Endothelial cell of umbilical vein (primary cell): ENCODE data around the gene AMH. TPM values are rescaled to one million over a fixed set of nuclear protein-coding genes. Genes with fewer than 3 reads are reported as not detected.

Experiments
- BruUV-seq: library from RNA; stranded (reverse); fragments of 400-500 nt; replicated peaks from 2 replicates; lab custom pipeline; 2021; lab: Mats Ljungman, UMichigan
- CTCF ChIA-PET: fragments of 300-600, 350-600 bp; sonication (Branson Sonifier 250); formaldehyde crosslinking; loops from one replicate; lab custom pipeline; 2021; ENCODE audit warnings: antibody characterized with exemption, inconsistent platforms; lab: Charles Lee
- POLR2A ChIA-PET: fragments of 300-600, 350-600 bp; sonication (Branson Sonifier 250); formaldehyde crosslinking; loops from one replicate; lab custom pipeline; 2021; ENCODE audit warnings: antibody characterized with exemption, inconsistent platforms; lab: Charles Lee
- DNase-seq: peaks from one replicate; pipeline ENCODE4 v3.0.0-alpha.2; 2011; ENCODE audit warnings: low read depth, low spot score
- FAIRE-seq: peaks from 2 replicates; lab custom pipeline; 2011; peaks lifted over from hg19 to GRCh38; lab: Jason Lieb, UNC
- H2AFZ ChIP-seq: 2 replicates; pipeline ENCODE4 v1.6.0; 2012; ENCODE audit warnings: low read depth, low read length, control low read depth, inconsistent platforms
- H3K27ac ChIP-seq: 2 replicates; pipeline ENCODE4 v1.5.1; 2011; ENCODE audit warnings: low read depth, mild to moderate bottlenecking, control low read depth, low read length, moderate library complexity; ENCODE audit not compliant: insufficient read depth
- H3K27me3 ChIP-seq, 2 experiments: 2 replicates each; pipeline versions ENCODE4 v1.6.0 to v1.6.1; 2011; ENCODE audit warnings: low read length in 2 of 2, mixed read lengths in 1 of 2; ENCODE audit not compliant: control insufficient read depth in 2 of 2, insufficient read depth in 2 of 2
- H3K36me3 ChIP-seq, 2 experiments: 2 replicates in 1 of 2; 3 replicates in 1 of 2; pipeline ENCODE4 v1.5.1; 2011; ENCODE audit warnings: low read length in 2 of 2, mild to moderate bottlenecking in 1 of 2, moderate library complexity in 1 of 2; ENCODE audit not compliant: control insufficient read depth in 2 of 2, insufficient read depth in 2 of 2; ENCODE audit errors: extremely low read depth in 1 of 2
- H3K4me1 ChIP-seq: 3 replicates; pipeline ENCODE4 v1.5.1; 2011; ENCODE audit warnings: mild to moderate bottlenecking, low read length; ENCODE audit not compliant: control insufficient read depth, insufficient read depth; ENCODE audit errors: extremely low read depth
- H3K4me2 ChIP-seq: 2 replicates; pipeline ENCODE4 v1.6.1; 2011; ENCODE audit warnings: low read length, control low read depth, mixed read lengths; ENCODE audit not compliant: insufficient read depth
- H3K4me3 ChIP-seq, 3 experiments: fragments of 200-600 bp in 1 of 3; sonication (generic), shearing (Covaris generic) in 1 of 3; replicated peaks in 1 of 3; 2 replicates each; pipeline ENCODE4 v1.5.1; 2011 to 2016; ENCODE audit warnings: control low read depth in 3 of 3, low read length in 3 of 3, mild to moderate bottlenecking in 2 of 3, inconsistent platforms in 1 of 3, low read depth in 1 of 3, moderate library complexity in 1 of 3; ENCODE audit not compliant: insufficient read depth in 1 of 3
- H3K79me2 ChIP-seq: 2 replicates; pipeline ENCODE4 v1.6.0; 2012; ENCODE audit warnings: low read length, inconsistent platforms; ENCODE audit not compliant: control insufficient read depth, insufficient read depth
- H3K9ac ChIP-seq: replicated peaks from 2 replicates; pipeline ENCODE3; 2011; ENCODE audit warnings: low read length, control low read depth; ENCODE audit not compliant: insufficient read depth; ENCODE audit errors: extremely low read depth
- H3K9me1 ChIP-seq: replicated peaks from 3 replicates; pipeline ENCODE4 v1.6.0; 2011; ENCODE audit warnings: mild to moderate bottlenecking, low read length; ENCODE audit not compliant: control insufficient read depth, insufficient read depth; ENCODE audit errors: extremely low read depth
- H3K9me3 ChIP-seq: replicated peaks from 2 replicates; pipeline ENCODE4 v1.5.1; 2012; ENCODE audit warnings: low read length, inconsistent platforms; ENCODE audit not compliant: control insufficient read depth, insufficient read depth
- H4K20me1 ChIP-seq: replicated peaks from 2 replicates; pipeline ENCODE3; 2011; ENCODE audit warnings: mild to moderate bottlenecking, low read length; ENCODE audit not compliant: control insufficient read depth, insufficient read depth; ENCODE audit errors: extremely low read depth
- CTCF ChIP-seq, 2 donors: IDR thresholded peaks; 1 replicate in 1 of 2; 2 replicates in 1 of 2; pipeline ENCODE4 v1.5.1; 2011; ENCODE audit warnings: low read length in 2 of 2, mild to moderate bottlenecking in 2 of 2, moderate library complexity in 2 of 2, control low read depth in 1 of 2, inconsistent platforms in 1 of 2, low read depth in 1 of 2; ENCODE audit not compliant: insufficient read depth in 1 of 2; ENCODE audit errors: extremely low read depth in 1 of 2
- EZH2 ChIP-seq: IDR thresholded peaks from 2 replicates; pipeline ENCODE4 v1.6.1; 2012; ENCODE audit warnings: borderline replicate concordance, low read depth, mild to moderate bottlenecking, moderate library complexity, low read length, inconsistent platforms; ENCODE audit not compliant: severe bottlenecking
- FOS ChIP-seq: IDR thresholded peaks from 2 replicates; pipeline ENCODE4 v1.6.1; 2011; ENCODE audit warnings: mild to moderate bottlenecking, low read length, moderate library complexity, borderline replicate concordance; ENCODE audit not compliant: insufficient read depth
- GATA2 ChIP-seq: IDR thresholded peaks from 2 replicates; pipeline ENCODE4 v1.7.0; 2011; ENCODE audit warnings: low read depth, mild to moderate bottlenecking, moderate library complexity, mixed read lengths, low read length; ENCODE audit not compliant: insufficient read length, insufficient read depth
- JUN ChIP-seq: IDR thresholded peaks from 2 replicates; pipeline ENCODE4 v1.6.1; 2011; ENCODE audit warnings: borderline replicate concordance, low read depth; ENCODE audit not compliant: insufficient read length, insufficient read depth
- MAX ChIP-seq: IDR thresholded peaks from 2 replicates; pipeline ENCODE4 v1.6.1; 2011; ENCODE audit not compliant: insufficient read depth, insufficient read length
- MYC ChIP-seq: IDR thresholded peaks from one replicate; pipeline ENCODE4 v1.6.1; 2011; ENCODE audit warnings: mild to moderate bottlenecking, low read depth, low read length
- POLR2A ChIP-seq: IDR thresholded peaks from 2 replicates; pipeline ENCODE4 v1.6.1; 2012; ENCODE audit warnings: low read depth, mild to moderate bottlenecking, control low read depth, low read length
- POLR2AphosphoS5 ChIP-seq: IDR thresholded peaks from 2 replicates; pipeline ENCODE4 v1.6.1; 2012; ENCODE audit warnings: low read depth, mild to moderate bottlenecking, control low read depth, low read length, moderate library complexity; ENCODE audit not compliant: insufficient read depth
- dilution Hi-C: fragments of 300-500 bp; cut with MboI; formaldehyde crosslinking; loops from one replicate; pipeline ENCODE4 v1.15.0; 2019; ENCODE audit warnings: low sequenced_read_pairs; ENCODE audit not compliant: extremely low pct_ligation_motif_present
- intact Hi-C: fragments of 100-400 bp; cut with micrococcal nuclease; formaldehyde crosslinking; loops from one replicate; pipeline ENCODE4 v1.10.0; 2022
- polyA plus RNA-seq, 4 experiments: library from polyadenylated mRNA; depleted of rRNA in 3 of 4; stranded (reverse) in 3 of 4; unstranded in 1 of 4; fragments of >200 nt; gene quantifications; 2 replicates each; pipeline versions ENCODE4 v1.2.1 to v1.2.3, GENCODE V29; 2011 to 2012; ENCODE audit warnings: missing spikeins in 1 of 4
- total RNA-seq: library from RNA; stranded (reverse); gene quantifications from 2 replicates; pipeline ENCODE4 v1.2.3, GENCODE V29; 2021

AMH gene
- total and polyA plus RNA-seq, 2 donors (not counting 3 experiments of a cell fraction or from before 2014, with no cell fraction given) = 3.3 to 9.6 TPM

GRCh38 chr19:2278459-2279158 lies 29.5 kb downstream of the AMH start:
- no peak for TF ChIP-seq GATA2
- TF ChIP-seq POLR2AphosphoS5 = no peak
- TF ChIP-seq JUN = no peak
- TF ChIP-seq CTCF (IDR thresholded peaks at IDR 0.05; ENCODE audit: extremely low read depth in 1 of 2, insufficient read depth in 1 of 2, low read depth in 1 of 2, low read length in 2 of 2) = no peak
- no peak for TF ChIP-seq MYC
- no peak for TF ChIP-seq MAX
- TF ChIP-seq EZH2 = no peak
- TF ChIP-seq POLR2A = no peak
- TF ChIP-seq FOS = no peak
- Histone ChIP-seq H3K4me2 (no peak overlapping the region), H4K20me1 (no peaks in the 10 kb centered on the region), H2AFZ (no peak overlapping the region), H3K9me1 (no peaks in the 10 kb centered on the region), H3K4me3 (no peak overlapping the region), H3K79me2 (peaks cover 8% of the 10 kb centered on the region), H3K9me3 (no peaks in the 10 kb centered on the region), H3K9ac (no peak overlapping the region), H3K27me3 (peaks cover 2 to 6% of the 10 kb centered on the region in 2 experiments), H3K27ac (no peak overlapping the region), H3K4me1 (peaks cover 16% of the 10 kb centered on the region), H3K36me3 (peaks cover 0 to 8% of the 10 kb centered on the region in 2 experiments)
- FAIRE-seq (no peak), DNase-seq (no peak)
- ChIA-PET CTCF (interaction anchor here (1.5 kb wide), 1 partner anchor 37 kb away, joined by 7 read pairs; no protein-coding TSS in a partner anchor), POLR2A (interaction anchor here (0.7 kb wide), 2 partner anchors 45 to 737 kb away, joined by 3 read pairs; no protein-coding TSS in a partner anchor)
- intact Hi-C loops = no loop called here
- BruUV-seq = no TSS peak
- dilution Hi-C loops = no loop called here
